ENCODE results near the gene NRGN. TPM values are rescaled to one million over a fixed set of nuclear protein-coding genes. Genes with fewer than 3 reads are reported as not detected.

NRGN gene
- total RNA-seq (2014; rRNA removed; shearing (Covaris generic)), result 7.1 and 9.4 TPM in 2 replicates

DNA sequence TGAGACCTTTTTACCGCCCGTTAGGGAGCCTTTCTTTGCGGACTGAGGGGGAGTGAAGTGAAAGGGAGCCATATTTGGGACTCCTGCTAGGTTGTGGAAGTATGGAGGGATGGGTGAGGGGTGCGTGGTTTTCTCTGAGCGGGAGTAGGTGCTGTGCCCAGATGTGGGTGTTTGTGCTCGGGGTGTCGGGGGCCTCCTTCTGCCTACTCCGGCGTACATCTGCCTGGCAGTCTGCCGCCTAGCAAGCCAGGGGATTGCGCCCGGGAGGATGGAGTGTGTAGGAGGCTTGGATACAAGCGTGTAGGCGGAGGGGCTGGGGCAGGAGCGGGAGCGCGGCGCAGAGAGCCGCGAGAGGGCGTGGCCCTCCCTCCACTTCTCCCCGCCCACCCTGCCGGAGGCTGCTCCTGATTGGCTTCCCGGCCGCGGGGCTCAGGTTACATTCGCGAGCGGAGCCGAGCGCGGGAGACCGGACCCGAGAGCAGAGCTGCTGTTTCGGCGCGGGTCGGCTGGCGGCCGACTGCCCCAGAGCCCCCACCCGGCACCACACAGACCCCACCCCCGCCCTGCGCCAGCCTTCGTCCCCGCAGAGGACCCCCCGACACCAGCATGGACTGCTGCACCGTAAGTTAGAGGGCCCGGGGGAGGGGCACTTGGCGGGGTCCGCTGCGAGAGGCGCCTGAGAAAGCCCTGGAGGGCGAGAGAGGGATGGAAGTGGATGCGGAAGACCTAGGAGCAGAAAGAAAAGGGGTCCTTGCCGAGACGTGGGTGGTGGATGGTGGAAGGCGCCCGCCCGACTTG lies at the start of gene NRGN:
TSS of gene NRGN (plus strand) at position 464 of the 798 bp plus-strand sequence. CDS start at position 607, 143 bp downstream.
- DNase-seq (ENCODE audit: low spot score), result peak; percentile 90

DNA sequence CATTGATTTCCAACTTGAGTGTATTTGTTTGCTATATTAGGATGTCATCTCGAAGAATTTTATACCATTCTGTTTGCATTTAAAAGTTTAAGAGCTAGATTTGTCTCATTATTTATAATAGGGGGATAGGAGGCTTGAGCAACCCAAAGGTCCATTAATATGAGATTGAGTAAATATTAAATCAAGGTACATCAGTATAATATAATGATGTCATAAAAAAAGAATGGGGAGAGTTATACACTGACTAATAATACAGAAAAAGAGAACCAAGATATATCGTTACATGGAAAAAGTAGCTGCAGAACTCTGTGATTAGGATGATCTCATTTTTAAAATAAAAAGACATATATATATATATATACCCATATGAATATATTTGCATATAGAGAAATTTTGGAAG lies 46.6 kb upstream of the NRGN start:
- DNase-seq (ENCODE audit: low spot score), result no peak

DNA sequence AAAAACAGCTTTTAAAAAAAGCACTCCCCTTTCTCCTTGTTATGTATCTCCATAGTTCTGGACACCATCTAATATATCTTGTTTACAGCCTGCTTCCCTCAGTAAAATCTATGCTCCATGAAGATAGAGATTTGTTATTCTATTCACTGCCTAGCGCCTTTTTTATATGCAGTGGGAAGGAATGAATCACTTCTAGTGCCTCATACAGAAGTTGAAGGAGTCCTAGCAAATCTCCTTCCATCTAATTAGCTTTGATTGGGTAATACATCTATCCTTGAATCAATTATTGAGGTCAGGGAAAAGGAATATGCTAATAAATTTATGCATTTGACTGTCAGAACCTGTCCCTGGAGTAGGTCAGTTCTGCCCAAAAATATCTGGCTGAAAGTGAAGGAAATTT lies 40.2 kb upstream of the NRGN start:
- DNase-seq (ENCODE audit: low spot score), result no peak

DNA sequence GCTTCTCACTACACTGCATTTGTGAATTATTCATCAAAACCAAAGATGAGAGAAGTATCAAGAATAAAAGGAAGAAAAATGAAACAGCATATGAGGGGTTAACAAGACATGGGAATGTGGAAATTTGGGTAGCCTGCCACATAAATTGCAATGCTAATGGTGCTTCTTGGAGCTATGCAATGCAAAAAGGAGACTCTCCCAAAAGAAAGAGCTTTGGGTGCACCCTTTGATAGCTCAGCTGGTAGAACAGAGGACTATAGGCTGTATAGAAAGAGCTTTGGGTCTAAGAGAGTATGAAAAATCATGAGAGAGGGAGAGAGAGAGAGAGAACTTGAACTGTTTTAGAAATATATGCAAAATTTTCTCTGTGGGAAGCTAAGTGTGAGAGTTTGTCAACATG lies 39.7 kb upstream of the NRGN start:
- no peak for DNase-seq (ENCODE audit: low spot score)

DNA sequence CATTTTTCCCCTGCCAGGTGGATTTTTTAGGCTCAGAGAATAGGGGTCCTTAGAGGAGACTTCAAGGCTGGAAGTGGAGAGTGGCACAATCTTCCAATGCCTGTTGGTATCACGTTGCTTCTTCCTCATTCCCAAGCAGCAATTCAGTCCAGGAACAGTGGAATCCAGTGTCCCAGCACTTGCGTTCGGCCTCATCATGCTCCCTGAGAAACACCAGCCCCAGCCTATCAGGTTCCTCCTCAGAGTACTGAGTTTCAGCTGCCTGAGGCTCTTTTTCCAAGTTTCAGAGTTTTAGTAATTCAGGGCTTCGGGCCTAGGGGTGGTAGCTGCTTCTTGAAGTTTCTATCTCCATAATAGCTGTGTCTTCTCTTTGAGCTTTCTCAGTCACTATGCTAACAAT lies 31.9 kb upstream of the NRGN start:
- DNase-seq (ENCODE audit: low spot score), result no peak

DNA sequence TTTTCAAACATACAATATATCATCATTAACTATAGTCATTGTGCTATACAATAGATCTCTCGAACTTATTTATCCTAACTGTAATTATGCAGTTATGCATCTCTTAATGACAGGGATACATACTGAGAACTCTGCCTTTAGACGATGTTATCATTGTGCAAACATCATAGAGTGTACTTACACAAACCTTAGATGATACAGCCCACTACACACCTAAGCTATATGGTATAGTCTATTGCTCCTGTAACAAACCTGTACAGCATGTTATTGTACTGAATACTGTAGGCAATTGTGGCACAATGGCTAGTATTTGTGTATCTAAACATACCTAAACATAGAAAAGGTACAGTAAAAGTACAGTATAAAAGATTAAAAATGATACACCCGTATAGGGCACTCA lies 27.4 kb upstream of the NRGN start:
- no peak for DNase-seq (ENCODE audit: low spot score)

DNA sequence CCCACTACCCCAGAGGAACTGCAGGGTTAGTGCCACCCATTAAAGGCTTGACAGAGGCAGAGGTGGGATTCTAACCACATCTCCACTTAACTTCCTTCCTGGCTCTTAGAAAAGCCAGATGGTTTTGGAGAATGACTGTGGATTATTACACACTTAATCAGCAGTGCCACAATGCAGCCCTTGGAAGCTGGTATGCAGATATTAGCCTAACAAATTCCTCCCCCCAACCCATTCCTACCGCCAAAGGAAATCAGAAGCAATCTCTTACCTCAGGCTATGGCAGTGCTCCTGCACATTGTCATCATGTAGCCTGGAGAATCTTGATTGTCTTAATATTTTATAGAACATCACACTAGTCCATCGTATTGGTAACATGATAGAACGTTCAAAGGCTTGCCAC lies 23.2 kb upstream of the NRGN start:
- DNase-seq (ENCODE audit: low spot score), result no peak

DNA sequence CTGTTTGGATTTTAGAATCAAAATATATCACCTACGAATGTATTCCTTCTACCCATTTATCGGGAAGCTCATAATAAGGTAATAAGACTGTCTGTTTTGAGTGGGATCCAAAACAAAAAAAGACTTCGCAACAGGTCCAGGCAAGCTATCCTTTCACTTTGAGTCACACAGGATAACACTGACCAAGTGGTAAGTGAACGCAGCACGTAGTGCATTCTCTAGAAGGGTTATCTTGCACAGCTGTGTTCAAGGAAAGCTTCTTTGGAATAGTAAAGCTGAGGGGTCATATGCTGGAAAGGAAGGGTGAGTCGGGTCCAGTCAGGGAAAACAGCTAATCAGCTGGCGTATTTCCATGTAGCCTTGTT lies 22.3 kb upstream of the NRGN start:
- DNase-seq (ENCODE audit: low spot score), result no peak

DNA sequence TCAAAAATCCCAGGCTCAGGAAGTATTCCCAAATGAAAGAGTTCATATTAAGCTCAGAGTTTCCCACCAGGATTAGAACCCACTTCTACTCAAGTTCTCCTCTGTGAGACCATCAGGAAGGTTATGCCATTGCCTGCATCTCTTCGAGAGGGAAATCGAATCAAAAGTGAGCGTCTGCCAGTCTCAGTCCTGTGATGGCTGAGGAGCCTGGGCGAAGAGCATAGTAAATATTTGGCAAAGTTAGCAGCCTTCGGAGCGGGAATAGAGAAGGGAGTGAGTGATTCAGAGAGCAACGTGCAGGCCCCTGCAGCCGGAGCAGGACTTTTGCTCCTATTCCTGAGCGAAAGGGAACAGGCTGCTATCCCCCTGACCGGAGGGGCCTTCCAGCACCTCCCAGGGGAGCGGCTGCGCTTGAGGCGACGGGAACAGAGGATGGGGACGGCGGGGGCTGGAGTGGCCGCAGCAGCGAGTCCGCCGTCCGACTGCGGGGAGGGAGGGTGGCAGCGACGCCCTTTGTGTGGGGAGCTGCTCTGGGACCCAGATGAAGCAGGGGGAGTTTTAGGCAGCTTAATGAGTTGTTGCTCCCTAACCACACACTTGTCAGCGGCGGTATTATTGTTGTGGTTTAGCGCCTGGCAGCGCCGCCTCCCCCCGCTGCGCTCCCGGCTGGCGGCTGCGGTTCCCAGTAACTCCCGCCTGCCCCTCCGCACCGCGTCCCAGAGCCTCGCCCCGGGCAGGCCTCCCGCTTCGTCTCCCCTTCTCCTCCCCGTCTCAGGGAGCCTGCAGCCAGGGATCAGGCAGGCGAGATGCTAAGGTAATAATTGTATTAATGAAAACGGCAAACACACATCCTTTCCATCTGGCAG lies 21.7 kb upstream of the NRGN start:
- no peak for DNase-seq (ENCODE audit: low spot score)

DNA sequence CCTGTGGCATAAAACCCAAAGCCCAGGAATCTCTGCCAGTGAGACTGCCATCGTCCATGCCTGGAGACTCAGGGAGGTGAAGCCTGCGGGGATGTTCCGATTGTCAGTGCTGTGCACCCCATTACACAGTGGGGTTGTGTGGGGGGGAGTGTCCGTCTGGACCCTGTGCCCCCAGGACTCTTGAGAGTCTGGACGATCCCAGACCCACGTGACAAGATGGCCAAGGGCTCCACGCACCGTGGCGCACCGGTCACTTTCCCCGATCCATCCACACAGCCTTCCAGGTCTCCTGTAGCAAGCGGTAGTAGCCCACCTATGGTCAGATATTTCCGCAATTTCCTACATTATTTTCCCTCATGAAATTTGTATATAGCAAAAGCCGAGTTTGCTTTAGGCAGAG lies 20.9 kb upstream of the NRGN start:
- DNase-seq (ENCODE audit: low spot score), result no peak

DNA sequence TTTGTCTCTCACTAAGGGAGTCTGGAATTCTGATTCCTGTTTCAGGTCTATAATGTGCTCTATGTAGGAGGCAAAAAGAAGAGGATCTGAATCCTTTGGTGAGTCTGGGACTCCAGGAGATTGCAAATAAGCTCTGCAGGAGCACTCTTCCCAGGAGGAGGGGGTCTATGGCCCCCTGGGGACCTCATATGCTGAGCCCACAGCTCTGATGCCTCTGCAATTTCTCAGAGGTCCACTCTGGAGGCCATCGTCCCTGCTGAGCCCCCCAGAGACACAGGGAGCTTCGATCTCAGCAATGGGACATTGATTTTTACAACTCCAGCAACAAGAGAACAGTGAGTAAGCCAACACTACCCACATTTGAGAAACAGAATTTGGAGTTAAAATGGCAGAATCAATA lies 20.2 kb upstream of the NRGN start:
- no peak for DNase-seq (ENCODE audit: low spot score)

DNA sequence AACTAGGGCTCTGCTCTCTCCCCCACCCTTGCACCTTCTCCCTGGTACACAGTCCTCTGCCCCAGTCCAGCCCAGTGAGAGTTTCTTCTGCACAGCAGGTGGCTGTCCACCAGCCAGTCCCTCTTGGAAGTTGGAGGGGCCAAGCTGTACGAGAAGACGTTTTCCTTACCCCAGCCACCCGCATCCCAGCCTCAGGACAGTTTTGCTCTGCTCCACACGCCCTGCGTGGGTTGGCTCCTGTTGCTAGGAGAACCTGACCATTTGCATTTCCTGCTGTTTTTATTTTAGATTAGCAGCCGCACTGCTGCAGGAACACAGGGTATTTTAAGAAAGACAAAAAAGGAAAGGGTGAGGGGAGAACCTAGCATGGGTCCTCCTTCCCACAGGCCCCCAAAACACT lies 17.6 kb upstream of the NRGN start:
- no peak for DNase-seq (ENCODE audit: low spot score)

DNA sequence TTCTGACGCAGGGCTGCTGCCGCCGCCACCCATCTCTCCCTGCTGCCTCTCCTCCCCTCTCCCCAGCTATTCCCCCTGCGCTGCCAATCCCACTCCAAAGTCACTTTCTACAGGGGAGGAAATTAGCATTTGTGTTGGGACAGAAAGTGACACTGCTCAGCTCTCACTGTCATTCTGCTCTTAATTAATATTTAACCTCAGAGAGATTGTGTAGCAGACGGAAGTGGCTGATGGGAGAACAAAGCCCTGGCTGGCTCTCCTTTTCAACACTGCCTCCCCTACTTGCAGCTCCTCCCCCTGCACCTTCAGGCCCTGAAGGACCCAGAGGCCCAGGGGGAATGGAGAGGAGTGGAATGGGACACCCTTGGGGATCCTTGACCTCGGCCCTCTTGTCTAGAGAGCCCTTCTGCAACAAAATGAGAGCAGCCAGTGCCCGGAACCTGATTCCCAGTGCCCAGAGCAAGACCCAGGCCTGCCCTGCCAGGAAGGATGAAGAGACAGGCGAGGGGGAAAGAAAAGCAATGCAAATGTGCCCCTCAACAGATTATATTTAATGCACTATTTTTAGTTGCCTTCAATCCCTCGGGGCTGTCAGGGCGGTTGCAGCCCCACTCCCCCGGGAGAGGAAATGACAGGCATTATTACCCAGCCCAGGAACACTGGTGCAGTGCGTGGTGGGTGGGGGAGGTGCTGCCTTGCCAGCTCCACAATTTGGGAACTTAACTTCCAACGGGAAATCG lies 14.6 kb upstream of the NRGN start:
- no peak for DNase-seq (ENCODE audit: low spot score)

DNA sequence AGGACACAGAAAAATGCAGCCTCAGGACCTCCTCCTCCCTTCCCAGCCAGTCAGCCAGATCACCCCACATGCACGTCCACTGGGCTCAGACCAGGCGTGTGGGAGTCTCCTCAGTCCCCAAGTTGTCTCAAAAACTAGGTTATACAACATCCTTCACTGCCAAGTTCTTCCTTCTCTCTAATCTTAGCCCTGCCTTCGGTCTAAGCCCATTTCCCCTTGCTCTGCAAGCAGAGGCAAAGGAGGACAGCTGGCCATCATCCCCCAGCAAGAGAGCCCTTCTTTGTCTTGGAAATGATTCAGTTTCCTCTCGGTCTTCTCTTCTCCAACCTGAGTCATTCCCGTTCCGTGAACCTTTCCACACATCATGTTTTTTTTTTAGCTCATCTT lies 14.0 kb upstream of the NRGN start:
- DNase-seq (ENCODE audit: low spot score), result no peak

DNA sequence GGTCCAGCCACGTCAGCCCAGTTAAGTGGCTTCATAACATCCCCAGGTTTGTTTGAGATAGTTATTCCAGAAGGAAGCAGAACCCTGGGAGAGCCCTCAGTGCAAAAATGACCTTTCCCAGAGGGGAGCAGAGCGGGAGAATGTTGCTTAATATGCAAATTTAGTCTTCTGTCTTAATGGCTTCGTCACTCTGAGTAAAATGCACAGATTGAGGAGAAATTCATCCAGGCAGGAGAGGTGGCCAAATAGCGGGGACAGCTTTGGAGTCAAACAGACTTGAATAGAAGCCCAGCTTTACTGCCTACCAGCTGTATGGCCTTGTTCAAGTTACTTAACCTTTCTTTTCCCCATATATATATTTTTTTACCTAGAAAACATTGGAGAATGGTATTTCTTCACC lies 12.3 kb upstream of the NRGN start:
- DNase-seq (ENCODE audit: low spot score), result no peak

DNA sequence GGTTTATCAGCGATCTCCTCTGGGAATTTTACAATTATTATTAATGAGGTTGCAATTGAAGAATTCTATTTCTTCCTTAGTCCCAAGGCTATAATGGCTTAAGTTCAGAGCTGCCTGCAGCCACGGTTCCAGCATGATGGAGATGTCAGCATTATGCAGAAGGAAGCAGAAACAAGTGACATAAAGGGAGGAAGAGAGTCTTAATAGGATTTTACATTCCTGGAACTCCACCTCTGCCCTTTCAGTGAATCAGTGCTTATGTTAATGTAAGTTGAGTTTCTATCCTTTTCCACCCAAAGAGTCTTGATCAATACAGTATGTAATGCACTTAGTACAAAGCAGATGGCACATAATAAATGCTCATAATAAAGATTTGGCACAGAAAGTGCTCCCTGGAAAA lies 11.6 kb upstream of the NRGN start:
- DNase-seq (ENCODE audit: low spot score), result no peak

DNA sequence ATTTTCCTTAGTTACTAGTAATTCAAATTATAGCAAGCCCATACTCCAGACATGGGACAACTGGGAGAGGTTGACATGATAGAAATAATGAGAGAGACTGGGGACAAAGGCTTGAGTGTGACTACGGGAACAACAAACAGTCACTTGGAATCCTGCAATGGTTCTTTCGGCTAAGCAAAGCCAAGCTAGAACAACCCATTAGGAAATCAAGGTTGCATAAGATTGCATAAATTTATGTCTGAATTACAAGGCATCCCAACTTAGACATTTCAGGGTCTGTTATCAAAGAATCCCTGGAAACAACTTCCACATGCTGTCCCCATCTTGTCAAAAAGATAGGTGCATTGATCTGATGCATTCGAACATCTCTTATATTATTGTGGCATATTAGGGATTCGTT lies 10.2 kb upstream of the NRGN start:
- DNase-seq (ENCODE audit: low spot score), result no peak

DNA sequence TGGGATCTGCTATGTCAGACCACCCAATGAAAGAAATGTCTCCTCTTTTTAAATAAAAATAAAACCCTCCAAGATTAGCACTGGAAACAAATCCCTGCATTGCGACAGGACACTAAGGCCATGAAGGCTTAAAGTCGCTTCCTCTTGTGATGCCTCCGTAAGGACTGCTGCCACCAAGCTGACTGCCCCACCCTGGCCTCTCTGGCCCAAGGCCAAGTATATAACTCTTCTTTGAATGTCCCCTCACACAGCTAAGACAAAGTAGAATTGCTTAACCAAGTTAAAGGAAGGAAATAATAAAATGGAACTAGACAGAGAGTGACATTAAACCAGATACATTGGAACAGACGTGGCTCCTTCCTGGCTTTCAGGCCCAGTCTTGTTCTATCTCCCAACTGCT lies 7.5 kb upstream of the NRGN start:
- DNase-seq (ENCODE audit: low spot score), result no peak

DNA sequence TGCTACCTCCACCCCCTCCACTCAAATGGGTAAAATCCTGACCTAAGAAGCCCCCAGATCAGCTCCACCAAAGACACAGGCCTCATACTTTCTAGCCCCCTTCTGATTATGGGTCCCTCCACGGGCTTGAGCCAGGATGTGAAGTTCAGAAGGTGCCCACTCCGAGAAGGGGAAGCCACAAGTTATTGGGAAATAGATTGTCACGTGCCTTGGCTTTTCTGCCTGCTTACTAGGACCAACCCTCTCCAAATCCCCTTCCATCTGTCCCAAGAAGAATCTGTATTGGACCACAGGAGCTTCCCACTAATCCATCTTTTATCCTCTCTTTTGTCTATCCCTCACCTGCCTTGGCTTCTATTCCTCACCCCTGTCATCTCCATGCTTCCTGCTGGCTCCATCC lies 3.0 kb upstream of the NRGN start:
- DNase-seq (ENCODE audit: low spot score), result no peak

DNA sequence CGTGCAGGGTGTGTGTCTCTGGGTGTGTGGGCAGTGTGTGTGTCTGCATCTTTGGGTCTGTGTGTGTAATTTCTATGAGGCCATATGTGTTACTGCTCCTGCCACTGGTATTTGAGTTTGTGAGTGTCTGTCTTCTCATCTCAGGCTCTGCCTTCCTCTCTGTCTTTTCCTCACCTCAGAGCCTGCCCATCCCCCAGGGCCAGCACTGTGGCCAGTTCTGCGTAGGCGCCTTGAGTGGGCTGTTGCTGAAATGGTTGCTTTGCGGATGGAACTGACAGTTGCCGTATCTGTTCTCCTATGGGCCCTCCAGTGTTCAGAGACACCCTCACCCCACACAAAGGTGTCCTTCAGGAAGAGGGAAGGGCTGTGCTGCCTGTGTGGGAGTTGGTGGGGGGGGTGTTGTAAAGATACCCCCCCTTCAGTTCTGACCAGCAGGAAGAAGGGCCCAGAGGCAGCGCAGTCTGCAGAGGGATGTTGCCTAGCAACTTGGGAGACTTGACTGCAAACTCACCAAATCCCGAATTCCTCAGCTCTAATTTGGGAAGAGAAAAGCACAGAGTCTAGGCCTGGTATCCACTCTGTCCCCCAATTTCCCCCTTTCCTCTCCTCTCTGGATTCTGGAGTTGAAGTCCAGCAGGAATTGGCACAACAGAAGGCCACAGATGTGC lies 2.0 kb upstream of the NRGN start:
- no peak for DNase-seq (ENCODE audit: low spot score)

DNA sequence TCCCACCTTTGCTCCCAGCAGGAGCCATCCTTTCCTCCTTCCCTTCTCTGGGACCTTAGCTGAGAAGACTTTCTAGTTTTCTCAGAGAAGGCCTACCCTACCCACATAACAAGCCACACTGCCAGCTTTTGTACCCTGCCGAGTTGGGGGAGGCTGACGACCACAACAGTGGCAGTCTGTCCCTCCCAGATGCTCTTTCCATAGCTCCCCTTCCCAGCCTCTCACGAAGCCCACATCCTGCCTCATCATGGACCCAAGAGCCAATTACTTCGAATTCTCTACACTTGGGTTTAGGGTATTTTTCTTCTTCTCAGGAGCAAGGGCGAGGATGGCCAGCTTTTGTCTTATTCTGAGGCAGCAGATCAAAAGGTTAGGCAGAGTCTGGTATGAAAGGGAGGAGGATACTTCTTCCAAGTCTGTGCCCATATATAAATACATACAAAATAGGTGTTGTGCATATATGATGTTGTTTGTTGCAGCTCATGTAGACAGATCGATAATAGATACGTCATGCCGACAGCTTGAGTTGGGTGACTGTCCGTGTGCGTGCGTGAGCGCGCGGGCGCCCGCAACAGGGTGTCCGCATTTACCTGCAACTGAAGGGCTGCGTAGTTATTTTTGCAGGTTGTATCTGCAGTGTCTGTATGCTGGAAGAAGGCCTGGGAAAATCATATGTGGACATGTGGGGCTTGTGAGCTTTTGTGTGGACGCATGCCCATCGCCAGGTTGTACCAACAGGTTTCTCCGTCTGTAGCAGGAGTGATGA lies 846 bp upstream of the NRGN start:
- DNase-seq (ENCODE audit: low spot score), result no peak
